GM06990 (cell line): ENCODE measurements around the gene SBF2.

Experiments used
- DNase-seq: peaks from one replicate; pipeline ENCODE4 v3.0.0-alpha.2; 2011; ENCODE audit not compliant: insufficient read length; ENCODE audit errors: extremely low read depth
- H3K27me3 ChIP-seq: replicated peaks from 2 replicates; pipeline ENCODE4 v1.6.0; 2011; ENCODE audit warnings: low read length; ENCODE audit not compliant: control insufficient read depth, insufficient read depth
- H3K36me3 ChIP-seq: 2 replicates; pipeline ENCODE4 v1.5.1; 2011; ENCODE audit warnings: low read length; ENCODE audit not compliant: control insufficient read depth, insufficient read depth
- H3K4me3 ChIP-seq: replicated peaks from 2 replicates; pipeline ENCODE4 v1.5.1; 2011; ENCODE audit warnings: low read depth, mild to moderate bottlenecking, control low read depth, low read length
- TF ChIP-seq, protein P1 (sequence below): IDR thresholded peaks from 2 replicates; pipeline ENCODE4 v1.5.1; 2011; ENCODE audit warnings: low read length, control low read depth, mild to moderate bottlenecking, inconsistent platforms; ENCODE audit not compliant: insufficient read depth, poor library complexity, severe bottlenecking

Gene SBF2

DNA sequence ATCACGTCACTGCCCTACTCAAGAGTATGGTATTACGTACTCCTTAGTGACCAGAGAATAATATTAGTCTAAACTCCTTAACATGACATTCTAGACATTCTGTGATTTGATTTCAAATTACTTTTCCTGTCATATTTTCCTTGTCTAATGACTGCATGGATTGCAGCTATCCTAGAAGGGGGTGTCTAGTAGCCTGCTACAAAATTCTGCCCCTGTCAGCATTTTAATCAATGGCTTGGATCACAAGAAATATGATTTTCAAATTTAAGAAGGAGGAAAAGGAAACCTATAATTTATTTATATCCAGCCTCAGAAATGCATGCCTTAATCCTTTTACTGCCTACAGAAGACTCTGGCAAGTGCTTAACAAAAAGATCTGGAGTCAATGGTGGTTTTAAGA lies 413.4 kb downstream of the SBF2 start:
- no peak for DNase-seq
- no peaks in the 10 kb centered on the region for H3K36me3 ChIP-seq
- no peak overlapping the region for H3K4me3 ChIP-seq
- no peaks in the 10 kb centered on the region for H3K27me3 ChIP-seq
- TF ChIP-seq, protein P1, sequence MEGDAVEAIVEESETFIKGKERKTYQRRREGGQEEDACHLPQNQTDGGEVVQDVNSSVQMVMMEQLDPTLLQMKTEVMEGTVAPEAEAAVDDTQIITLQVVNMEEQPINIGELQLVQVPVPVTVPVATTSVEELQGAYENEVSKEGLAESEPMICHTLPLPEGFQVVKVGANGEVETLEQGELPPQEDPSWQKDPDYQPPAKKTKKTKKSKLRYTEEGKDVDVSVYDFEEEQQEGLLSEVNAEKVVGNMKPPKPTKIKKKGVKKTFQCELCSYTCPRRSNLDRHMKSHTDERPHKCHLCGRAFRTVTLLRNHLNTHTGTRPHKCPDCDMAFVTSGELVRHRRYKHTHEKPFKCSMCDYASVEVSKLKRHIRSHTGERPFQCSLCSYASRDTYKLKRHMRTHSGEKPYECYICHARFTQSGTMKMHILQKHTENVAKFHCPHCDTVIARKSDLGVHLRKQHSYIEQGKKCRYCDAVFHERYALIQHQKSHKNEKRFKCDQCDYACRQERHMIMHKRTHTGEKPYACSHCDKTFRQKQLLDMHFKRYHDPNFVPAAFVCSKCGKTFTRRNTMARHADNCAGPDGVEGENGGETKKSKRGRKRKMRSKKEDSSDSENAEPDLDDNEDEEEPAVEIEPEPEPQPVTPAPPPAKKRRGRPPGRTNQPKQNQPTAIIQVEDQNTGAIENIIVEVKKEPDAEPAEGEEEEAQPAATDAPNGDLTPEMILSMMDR = no peak

DNA sequence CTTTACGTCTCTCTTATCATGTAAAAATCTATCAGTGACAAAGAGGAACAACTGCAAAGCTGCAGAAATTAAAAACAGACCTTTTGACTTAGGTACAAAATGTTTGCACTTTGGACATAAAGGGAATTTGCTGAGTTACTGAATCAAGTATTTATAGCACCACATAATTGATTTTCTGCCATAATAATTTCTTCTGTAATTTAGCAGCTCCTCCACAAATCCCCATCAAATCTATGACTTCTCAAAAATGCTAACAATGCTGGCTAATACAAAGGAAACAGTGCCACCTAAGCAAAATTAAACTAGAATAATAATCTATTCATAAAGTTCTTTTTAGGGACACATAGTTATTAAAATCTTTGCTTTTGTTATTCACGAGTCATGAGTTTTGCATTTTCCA lies 415.1 kb downstream of the SBF2 start:
- Histone ChIP-seq H3K36me3 (no peaks in the 10 kb centered on the region), H3K27me3 (no peaks in the 10 kb centered on the region), H3K4me3 (no peak overlapping the region)
- TF ChIP-seq, protein P1 = no peak
- DNase-seq = no peak

DNA sequence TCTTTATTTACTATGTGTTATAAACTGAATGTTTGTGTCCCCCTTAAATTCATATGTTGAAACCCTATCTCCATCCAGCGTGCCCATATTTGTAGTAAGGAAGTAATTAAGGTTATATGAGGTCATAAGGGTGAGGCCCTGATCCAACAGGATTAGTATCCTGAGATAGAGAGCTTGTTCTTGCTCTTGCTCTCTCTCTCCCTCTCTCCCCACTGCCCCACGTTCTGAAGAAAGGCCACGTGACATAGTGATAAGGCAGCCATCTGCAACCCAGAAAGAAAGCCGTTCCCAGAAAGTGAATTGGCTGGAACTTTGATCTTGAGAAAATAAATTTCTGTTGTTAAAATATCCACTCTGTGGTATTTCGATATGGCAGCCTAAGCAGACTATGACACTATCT lies 417.7 kb downstream of the SBF2 start:
- Histone ChIP-seq H3K4me3 (no peak overlapping the region), H3K36me3 (no peaks in the 10 kb centered on the region), H3K27me3 (no peaks in the 10 kb centered on the region)
- DNase-seq = no peak
- TF ChIP-seq, protein P1 = no peak

DNA sequence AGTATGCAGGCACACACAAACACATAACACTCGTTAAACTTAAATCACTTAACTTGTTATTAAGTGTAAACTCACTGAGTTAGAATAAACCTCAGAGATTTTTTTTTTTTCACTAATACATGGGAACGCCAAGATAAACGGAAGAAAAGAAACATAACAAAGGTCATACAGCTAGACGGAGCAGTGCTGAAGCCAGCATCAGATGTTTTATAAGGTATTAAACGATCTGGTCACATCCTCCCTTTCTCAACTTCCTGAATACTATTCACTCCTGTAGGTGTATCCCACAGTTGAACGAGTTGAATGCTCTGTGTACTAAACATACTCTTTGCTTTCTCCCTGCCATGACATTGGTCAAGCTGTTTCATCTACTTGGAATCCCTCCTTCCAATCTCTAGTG lies 418.2 kb downstream of the SBF2 start:
- DNase-seq = no peak

DNA sequence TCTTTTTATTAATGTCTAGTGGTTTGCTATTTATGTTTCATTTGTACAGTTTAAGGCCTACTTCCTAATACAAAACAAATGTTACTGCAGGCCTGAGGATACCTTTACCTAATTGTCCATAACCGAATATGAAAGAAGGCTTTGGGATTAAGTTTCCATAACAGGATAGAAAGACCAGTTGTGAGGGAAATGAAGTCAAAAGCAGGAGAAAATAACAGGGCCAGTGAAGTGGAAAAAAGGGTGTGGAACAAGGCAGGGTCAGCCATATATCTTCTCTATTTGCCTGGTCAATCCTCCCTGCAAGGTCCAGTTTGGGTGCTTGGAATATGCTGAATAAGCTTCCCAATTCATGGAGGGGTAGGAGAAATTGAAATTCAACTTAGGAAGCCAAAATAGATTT lies 418.6 kb downstream of the SBF2 start:
- H3K27me3 ChIP-seq = no peaks in the 10 kb centered on the region
- H3K4me3 ChIP-seq = no peak overlapping the region
- no peak for DNase-seq

More for the DNA sequence above, 418.2 kb downstream of the SBF2 start:
- Histone ChIP-seq H3K4me3 (no peak overlapping the region), H3K27me3 (no peaks in the 10 kb centered on the region), H3K36me3 (no peaks in the 10 kb centered on the region)
- TF ChIP-seq, protein P1 = no peak

More for the DNA sequence above, 418.6 kb downstream of the SBF2 start:
- no peaks in the 10 kb centered on the region for H3K36me3 ChIP-seq
- TF ChIP-seq, protein P1 = no peak
